ENCODE data around the gene MYZAP. TPM values are rescaled to one million over a fixed set of nuclear protein-coding genes. Genes with fewer than 3 reads are reported as not detected.

Gene MYZAP
- total RNA-seq, 1 donor from 2014 or later, result 0.27 TPM

DNA sequence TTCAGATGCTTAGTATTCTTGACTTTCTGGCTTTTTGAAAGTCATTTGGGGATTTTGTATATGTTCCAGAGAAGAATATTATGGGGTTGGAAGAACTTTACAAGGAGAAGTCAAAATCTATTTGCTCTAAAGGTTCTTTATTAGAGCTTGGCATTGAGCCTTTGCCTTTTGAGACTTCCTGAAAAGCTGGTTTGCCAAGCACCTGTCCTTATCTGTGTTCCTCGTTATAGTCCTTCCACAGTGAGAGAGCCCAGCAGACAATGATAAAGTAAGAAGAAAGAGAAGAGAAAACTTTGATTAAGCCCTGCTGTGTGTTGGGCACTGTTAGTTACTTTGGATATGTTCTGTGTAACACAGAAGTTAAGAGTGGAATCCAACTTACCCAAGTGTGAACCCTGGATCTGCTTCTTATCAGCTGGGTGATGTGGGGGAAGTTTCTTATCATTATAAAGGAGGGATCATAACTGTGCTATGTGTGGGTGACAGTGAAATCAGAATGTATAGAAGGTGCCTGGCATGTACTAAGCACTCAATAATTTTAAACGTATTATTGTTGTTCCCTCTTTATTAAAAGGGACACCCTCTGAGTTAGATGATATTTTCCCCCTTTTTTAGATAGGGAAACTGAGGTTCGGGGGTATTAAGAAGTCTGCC lies 70.5 kb downstream of the MYZAP start:
- intact Hi-C loops (cut with micrococcal nuclease), result no loop called here

DNA sequence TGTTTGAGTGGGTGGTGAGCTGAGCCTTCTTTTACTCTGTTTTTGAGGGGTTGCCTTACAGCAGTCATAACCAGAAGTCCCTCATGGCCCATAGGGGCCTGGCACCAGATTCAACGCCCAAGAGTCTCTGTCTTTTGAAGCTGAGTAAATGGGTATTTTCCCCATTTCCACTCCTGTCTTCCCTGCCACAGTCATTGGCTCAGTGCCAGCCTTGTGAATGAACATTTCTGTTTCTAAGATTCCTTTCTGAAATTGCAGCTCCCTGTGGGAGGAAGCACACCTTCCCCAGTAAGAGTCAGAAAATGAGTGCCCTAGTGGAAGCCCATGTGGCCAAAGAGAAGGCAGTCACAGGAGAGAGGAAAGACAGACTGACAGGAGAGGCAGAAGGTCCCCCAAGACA lies 71.1 kb downstream of the MYZAP start:
- intact Hi-C loops (cut with micrococcal nuclease), result no loop called here

DNA sequence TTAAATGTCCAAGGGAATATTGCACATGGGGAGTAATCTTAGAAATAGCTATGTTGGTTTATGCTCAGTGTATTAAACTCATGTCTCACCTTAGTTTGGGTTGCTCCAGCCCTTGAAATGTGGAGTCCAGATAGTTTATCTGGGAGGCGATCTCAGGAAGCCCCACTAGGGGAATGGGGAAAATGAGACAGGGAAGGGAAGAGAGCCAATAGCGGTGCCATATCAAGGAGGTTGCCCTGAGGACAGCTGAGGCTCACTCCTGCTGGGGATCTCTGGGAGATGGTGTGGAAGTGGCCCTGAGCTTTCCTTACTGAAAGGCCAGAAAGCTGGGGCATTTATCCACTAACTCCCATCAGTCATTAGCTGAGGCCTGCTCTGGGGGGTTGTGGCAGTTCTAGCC lies 71.6 kb downstream of the MYZAP start:
- intact Hi-C loops (cut with micrococcal nuclease), result no loop called here

- intact Hi-C loops (cut with micrococcal nuclease), result no loop called here
These were observed 73.5 kb downstream of the MYZAP start for GRCh38 chr15:57665194-57665593.

GRCh38 chr15:57665939-57666338 lies 74.2 kb downstream of the MYZAP start:
- intact Hi-C loops (cut with micrococcal nuclease), result no loop called here

DNA sequence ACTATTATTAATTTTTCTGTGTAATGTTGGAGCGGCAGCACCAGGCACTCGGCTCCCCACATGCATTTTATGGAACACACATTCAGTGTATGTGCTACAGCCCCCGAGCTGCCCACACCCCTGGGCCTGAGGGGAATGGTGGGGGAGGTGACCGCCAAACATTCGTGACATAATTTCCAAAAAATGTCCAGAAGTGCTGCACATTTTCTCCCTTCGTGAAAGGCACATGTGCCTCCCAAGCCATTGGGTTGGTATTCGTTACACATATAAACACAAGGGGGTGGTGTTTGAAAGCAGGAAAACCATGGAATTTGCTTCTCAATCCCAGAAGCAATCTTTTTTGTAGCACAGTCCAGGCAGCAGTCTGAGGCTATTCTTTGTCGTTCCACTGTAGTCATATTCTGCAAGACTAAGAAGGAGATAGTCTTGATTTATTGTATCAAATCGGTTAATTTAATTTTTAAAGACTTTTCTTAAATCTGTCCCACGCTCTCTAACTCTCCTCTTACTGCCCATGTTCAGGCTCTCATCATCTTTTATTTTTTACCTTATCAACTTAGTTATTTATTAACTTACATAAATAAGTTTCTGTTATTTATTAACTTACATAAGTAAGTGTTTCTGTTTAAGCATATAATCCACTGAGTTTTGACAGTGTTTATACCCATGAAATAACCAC lies 75.6 kb downstream of the MYZAP start:
- intact Hi-C loops (cut with micrococcal nuclease), result no loop called here

DNA sequence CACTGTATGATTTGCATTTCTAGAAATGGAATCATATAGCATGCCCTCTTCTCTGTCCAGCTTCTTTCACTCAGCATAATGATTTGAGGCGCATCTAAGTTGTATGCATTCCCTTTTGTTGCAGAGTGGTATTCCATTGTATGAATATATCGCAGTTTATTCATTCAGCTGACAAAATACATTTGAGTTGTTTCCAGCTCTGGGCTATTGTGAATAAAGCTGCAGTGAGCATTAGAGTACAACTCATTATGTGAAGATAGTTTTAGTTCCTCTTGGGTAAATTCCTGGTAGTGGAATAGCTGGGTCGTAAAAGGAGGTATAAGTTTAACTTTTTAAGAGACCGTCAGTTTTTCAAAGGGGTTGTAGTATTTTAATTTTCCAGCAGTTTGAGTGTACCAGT lies 76.3 kb downstream of the MYZAP start:
- intact Hi-C loops (cut with micrococcal nuclease), result no loop called here

DNA sequence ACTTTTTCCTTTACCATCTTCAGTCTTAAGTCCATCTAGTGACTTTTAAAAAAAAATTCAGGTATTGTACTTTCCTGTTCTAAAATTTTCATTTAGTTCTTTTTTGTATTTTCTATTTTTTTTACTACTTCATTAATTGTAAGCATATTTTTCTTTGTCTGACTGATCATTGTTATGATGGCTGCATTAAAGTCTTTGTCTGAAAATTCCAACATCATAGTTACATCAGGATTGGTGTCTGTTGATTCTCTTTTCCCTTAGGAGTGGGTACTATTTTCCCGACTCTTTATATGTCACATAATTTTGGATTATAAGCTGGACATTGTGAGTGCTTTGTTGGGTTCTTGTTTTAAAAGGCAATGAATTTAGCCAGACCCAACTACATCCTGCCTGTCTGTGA lies 79.9 kb downstream of the MYZAP start:
- intact Hi-C loops (cut with micrococcal nuclease), result no loop called here

GRCh38 chr15:57675481-57676181 lies 83.9 kb downstream of the MYZAP start:
- intact Hi-C loops (cut with micrococcal nuclease), result no loop called here

GRCh38 chr15:57676585-57676984 lies 84.9 kb downstream of the MYZAP start:
- intact Hi-C loops (cut with micrococcal nuclease), result no loop called here

- intact Hi-C loops (cut with micrococcal nuclease), result no loop called here
These were observed 85.5 kb downstream of the MYZAP start for GRCh38 chr15:57677204-57677603.

DNA sequence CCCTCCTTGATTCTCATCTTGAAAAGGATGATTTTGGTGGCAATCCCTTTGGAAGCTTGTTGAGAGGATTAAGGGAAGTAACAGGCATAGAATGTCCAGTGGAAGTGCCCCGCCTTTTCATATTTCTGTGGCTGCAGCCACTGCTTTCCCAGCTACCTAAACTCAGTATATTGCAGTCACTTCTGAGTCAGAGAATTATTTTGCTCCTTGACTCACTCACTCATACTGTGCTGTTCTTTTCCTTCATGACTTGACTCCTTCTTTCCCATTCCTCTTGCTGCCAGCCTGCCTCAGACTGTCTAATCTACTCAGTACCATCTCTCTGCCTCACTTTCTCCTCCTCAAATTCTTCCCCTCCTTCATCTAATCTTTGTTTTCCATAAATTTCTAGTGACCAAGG lies 88.3 kb downstream of the MYZAP start:
- intact Hi-C loops (cut with micrococcal nuclease), result no loop called here

DNA sequence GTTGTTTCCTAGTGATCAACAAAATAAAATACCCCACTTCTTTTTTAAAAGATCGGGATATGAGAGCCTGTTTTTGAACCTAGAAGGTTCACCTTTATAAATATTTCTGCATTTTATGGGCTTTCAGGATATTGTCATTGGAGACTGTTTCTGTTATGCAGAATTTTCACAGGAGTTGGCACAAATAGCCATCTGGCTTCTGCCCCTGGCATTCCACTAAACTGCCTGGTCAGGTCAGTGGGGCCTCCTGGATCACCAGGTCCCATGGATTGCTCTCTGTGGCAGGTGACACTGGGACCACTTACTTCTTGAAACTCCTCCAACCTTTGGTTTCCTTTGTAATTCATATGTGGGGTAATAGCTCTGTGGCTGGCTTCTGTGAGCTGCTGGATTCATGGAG lies 89.3 kb downstream of the MYZAP start:
- intact Hi-C loops (cut with micrococcal nuclease), result no loop called here

DNA sequence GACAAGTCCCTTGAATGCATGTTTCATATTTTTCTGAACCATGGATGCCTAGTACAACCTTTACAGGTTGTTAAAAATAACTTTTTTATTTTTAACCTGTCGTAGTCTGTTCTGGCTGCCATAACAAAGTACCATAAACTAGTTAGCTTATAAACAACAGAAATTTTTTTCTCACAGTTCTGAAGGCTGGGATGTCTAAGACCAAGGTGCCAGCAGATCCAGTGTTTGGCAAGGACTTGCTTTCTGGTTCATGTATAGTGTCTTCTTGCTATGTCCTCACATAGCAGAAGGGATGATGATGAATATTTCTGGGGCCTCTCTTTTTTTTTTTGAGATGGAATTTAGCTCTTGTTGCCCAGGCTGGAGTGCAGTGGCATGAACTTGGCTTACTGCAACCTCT lies 91.8 kb downstream of the MYZAP start:
- intact Hi-C loops (cut with micrococcal nuclease), result no loop called here

- intact Hi-C loops (cut with micrococcal nuclease), result no loop called here
These were observed 92.9 kb downstream of the MYZAP start for GRCh38 chr15:57684491-57685151.

DNA sequence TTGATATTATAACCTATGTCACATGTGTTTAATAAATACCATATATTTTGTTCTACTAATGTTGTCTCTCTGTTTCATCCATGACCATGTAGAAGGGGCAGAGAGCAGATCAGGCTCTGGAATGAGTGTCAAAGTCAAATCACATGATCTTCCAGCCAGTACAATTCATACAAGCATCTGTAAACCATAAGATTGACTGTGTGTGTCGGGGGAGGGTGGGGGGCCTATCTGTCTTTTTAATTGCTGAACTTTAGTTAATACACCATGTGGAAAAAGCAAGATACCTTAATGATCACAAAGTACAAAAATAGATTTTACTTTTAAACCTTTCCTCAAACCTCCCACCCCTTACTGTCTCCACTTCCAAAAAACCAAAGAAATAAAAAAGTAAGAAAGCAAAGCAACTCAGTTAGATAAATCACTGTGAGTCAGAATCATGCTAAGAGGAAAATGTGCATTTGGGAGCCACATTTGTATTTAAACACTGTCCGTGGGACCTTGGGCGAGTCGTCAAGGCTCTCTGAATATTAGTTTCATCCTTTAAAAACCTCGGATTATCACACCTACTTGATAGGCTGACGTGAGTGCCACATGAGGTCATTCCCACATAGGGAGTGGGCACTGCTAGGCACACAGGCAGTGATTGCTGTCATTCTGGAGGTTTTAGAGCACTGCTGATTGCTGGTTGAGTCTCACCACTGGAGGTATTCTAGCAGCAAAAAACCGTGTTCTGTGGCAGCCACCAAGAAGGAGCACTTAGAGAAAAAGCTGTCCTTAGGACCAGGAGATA lies 93.8 kb downstream of the MYZAP start:
- intact Hi-C loops (cut with micrococcal nuclease), result no loop called here

- intact Hi-C loops (cut with micrococcal nuclease), result no loop called here
These were observed 95.0 kb downstream of the MYZAP start for GRCh38 chr15:57686657-57687056.

- intact Hi-C loops (cut with micrococcal nuclease), result no loop called here
These were observed 98.8 kb downstream of the MYZAP start for GRCh38 chr15:57690341-57690966.

DNA sequence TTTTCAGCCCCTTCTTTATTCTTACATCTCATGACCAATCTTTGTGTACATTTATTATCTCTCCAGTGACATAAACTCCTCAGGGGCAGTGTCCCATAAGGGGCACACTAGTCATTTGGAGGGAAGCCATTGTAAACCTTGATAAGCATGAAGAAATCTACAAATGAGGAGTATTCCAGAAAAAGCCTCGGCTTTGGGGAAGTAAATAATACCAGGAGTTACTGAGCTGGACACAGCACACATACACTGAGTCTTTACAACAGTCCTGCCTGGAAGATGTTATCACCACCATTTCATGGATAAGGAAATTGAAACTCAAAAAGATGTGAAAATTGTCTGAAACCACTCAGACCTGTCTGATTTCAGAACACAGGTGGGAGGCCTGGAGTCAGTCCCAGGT lies 99.4 kb downstream of the MYZAP start:
- intact Hi-C loops (cut with micrococcal nuclease), result no loop called here

DNA sequence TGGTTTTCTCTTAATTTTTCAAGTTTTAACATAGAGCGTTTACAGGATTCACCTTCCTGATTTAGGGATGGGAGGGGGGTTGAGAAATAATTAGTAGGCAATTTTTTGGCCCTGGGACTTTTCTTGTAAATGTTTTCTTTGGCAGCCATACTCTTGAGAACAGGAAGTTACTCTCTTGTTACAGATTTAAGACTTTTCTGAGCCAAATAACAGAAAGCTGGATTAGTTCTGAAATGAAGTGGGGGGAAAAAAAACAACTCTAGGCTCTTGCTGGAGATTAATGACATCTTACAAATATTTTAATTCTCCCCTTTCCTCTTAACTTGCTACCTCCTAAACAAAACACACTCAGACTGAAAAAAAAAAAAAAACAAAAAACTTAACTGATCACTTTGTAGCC lies 101.0 kb downstream of the MYZAP start:
- intact Hi-C loops (cut with micrococcal nuclease), result no loop called here

GRCh38 chr15:57694279-57694678 lies 102.6 kb downstream of the MYZAP start:
- intact Hi-C loops (cut with micrococcal nuclease), result no loop called here

All from T-helper 2 cell treated with Interferon-gamma antibody and Interleukin-4, amounts not matched to agents 100 ng/mL and 5 ng/mL, for 36 hours (primary cell).